ENCODE measurements around the gene SLC25A20.
"Not testable (repeated sequence)": the region's sequence is repeated elsewhere in the genome, so short reads cannot be mapped to it uniquely, and the experiment has no call there.

Gene SLC25A20

GRCh38 chr3:48845170-48845569, 53.5 kb downstream of the SLC25A20 start:
- no peak for DNase-seq

- no peak for DNase-seq
Measured at GRCh38 chr3:48837163-48837562, 61.5 kb downstream of the SLC25A20 start.

GRCh38 chr3:48835650-48836366, 62.9 kb downstream of the SLC25A20 start:
- DNase-seq, result no peak

- no peak for DNase-seq
Measured at GRCh38 chr3:48832684-48833083, 66.0 kb downstream of the SLC25A20 start.

- no peak for DNase-seq
Measured at GRCh38 chr3:48830715-48831114, 68.0 kb downstream of the SLC25A20 start.

- not testable (repeated sequence) for DNase-seq
Measured at GRCh38 chr3:48829525-48829924, 69.2 kb downstream of the SLC25A20 start.

GRCh38 chr3:48827874-48828273, 70.8 kb downstream of the SLC25A20 start:
- DNase-seq, result not testable (repeated sequence)

- no peak for DNase-seq
Measured at GRCh38 chr3:48826451-48826850, 72.2 kb downstream of the SLC25A20 start.

- DNase-seq, result no peak
Measured at GRCh38 chr3:48820612-48821324, 77.9 kb downstream of the SLC25A20 start.

GRCh38 chr3:48819234-48820221, 79.2 kb downstream of the SLC25A20 start:
- DNase-seq, result no peak

- no peak for DNase-seq
Measured at GRCh38 chr3:48811524-48811923, 87.2 kb downstream of the SLC25A20 start.
